ENCODE measurements around the gene ZNF564.

The ZNF564 gene

GRCh38 chr19:12484011-12484370, 67.3 kb downstream of the ZNF564 start:
- Histone ChIP-seq H3K4me1 (ENCODE audit: control insufficient read depth, low read length) (peaks cover 36% of the 10 kb centered on the region), H3K79me2 (ENCODE audit: control insufficient read depth, low read length) (peaks cover 28% of the 10 kb centered on the region), H3K9me3 (ENCODE audit: control insufficient read depth, insufficient read depth, low read length) (no peaks in the 10 kb centered on the region), H3K4me2 (ENCODE audit: low read length) (peak overlapping the region; percentile 94), H3K4me3 (ENCODE audit: low read length) (peak overlapping the region; percentile 88), H3F3A (ENCODE audit: control insufficient read depth, insufficient read depth) (peaks cover 6% of the 10 kb centered on the region; the same call in 1 of the 2 replicates), H3K9me2 (replicated peaks; ENCODE audit: control insufficient read depth, low read length) (no peaks in the 10 kb centered on the region), H3K27ac (ENCODE audit: low read depth, low read length) (no peak overlapping the region), H3K36me3 (ENCODE audit: control insufficient read depth, low read length) (no peaks in the 10 kb centered on the region), H4K20me1 (ENCODE audit: control insufficient read depth, insufficient read depth, low read depth, low read length) (no peaks in the 10 kb centered on the region), H3K27me3 (ENCODE audit: control insufficient read depth, low read length) (no peaks in the 10 kb centered on the region)
- TF ChIP-seq, protein P1, sequence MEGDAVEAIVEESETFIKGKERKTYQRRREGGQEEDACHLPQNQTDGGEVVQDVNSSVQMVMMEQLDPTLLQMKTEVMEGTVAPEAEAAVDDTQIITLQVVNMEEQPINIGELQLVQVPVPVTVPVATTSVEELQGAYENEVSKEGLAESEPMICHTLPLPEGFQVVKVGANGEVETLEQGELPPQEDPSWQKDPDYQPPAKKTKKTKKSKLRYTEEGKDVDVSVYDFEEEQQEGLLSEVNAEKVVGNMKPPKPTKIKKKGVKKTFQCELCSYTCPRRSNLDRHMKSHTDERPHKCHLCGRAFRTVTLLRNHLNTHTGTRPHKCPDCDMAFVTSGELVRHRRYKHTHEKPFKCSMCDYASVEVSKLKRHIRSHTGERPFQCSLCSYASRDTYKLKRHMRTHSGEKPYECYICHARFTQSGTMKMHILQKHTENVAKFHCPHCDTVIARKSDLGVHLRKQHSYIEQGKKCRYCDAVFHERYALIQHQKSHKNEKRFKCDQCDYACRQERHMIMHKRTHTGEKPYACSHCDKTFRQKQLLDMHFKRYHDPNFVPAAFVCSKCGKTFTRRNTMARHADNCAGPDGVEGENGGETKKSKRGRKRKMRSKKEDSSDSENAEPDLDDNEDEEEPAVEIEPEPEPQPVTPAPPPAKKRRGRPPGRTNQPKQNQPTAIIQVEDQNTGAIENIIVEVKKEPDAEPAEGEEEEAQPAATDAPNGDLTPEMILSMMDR (IDR thresholded peaks at IDR 0.05; ENCODE audit: low read depth, low read length, poor library complexity, severe bottlenecking): no peak
- TF ChIP-seq EZH2phosphoT487 (IDR thresholded peaks at IDR 0.05; ENCODE audit: borderline replicate concordance, low read length): no peak

DNA sequence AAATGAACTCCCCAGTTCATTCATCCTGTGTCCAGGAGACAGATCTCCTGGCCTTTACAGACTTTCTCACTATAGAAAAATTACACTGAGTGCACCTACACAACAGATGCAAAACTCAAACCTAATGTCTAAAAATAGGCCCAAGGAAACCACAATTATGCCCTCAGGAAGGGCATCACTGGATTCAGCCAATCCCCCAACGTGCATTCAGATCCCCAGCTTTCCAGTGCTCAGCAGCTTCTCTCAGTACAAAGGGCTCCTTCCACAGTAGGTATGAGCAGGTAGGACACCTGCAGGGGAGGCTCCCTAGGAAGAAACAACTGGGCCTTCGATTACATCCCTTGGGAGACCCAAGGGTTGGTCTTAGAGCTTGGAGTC, 68.8 kb downstream of the ZNF564 start:
- Histone ChIP-seq H3K4me3 (ENCODE audit: low read length) (peak overlapping the region; percentile 38), H3F3A (ENCODE audit: control insufficient read depth, insufficient read depth) (peaks cover 6% of the 10 kb centered on the region; the same call in 1 of the 2 replicates)

DNA sequence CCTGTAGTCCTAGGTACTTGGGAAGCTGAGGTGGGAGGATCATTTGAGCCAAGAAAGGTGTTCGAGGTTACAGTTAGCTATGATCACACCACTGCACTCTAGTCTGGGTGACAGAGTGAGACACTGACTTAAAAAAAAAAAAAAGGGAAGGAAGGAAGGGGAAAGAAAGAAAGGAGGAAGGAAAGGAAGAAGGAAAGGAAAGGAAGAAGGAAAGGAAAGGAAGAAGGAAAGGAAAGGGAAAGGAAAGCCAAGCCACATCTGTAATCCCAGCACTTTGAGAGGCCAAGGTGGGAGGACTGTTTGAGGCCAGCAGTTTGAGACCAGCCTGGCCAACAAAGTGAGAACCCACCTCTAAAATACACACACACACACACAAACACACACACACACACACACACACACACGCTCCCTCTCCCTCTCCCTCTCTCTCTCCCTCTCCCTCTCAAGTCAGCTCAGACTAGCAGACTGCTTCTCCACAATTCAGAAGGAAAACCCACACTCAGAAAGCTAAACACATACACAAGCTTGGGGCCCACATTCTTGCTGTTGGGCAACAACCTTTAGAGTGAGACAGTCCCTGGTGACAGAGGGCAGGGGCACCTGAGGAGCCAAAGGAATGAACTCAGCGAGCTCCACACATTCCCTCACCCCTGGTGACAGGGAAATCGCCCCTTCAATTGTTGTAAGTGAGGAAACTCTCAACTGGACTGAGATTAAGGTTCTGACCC, 69.3 kb downstream of the ZNF564 start:
- H3K27me3 ChIP-seq (ENCODE audit: control insufficient read depth, low read length): no peaks in the 10 kb centered on the region
- H3K36me3 ChIP-seq (ENCODE audit: control insufficient read depth, low read length): no peaks in the 10 kb centered on the region
- peak overlapping the region; percentile 38 for H3K4me3 ChIP-seq (ENCODE audit: low read length)
- H3K4me1 ChIP-seq (ENCODE audit: control insufficient read depth, low read length): peaks cover 45% of the 10 kb centered on the region
- peaks cover 39% of the 10 kb centered on the region for H3K79me2 ChIP-seq (ENCODE audit: control insufficient read depth, low read length)
- no peaks in the 10 kb centered on the region for H3K9me2 ChIP-seq (replicated peaks; ENCODE audit: control insufficient read depth, low read length)
- no peaks in the 10 kb centered on the region for H4K20me1 ChIP-seq (ENCODE audit: control insufficient read depth, insufficient read depth, low read depth, low read length)
- TF ChIP-seq, protein P1 (IDR thresholded peaks at IDR 0.05; ENCODE audit: low read depth, low read length, poor library complexity, severe bottlenecking): no peak
- no peak for TF ChIP-seq EZH2phosphoT487 (IDR thresholded peaks at IDR 0.05; ENCODE audit: borderline replicate concordance, low read length)
- H3K27ac ChIP-seq (ENCODE audit: low read depth, low read length): no peak overlapping the region
- peak overlapping the region; percentile 51 for H3K4me2 ChIP-seq (ENCODE audit: low read length)
- peaks cover 6% of the 10 kb centered on the region; the same call in 1 of the 2 replicates for H3F3A ChIP-seq (ENCODE audit: control insufficient read depth, insufficient read depth)
- H3K9me3 ChIP-seq (ENCODE audit: control insufficient read depth, insufficient read depth, low read length): no peaks in the 10 kb centered on the region

More for the DNA sequence above, 68.8 kb downstream of the ZNF564 start:
- Histone ChIP-seq H3K79me2 (ENCODE audit: control insufficient read depth, low read length) (peaks cover 38% of the 10 kb centered on the region), H3K36me3 (ENCODE audit: control insufficient read depth, low read length) (no peaks in the 10 kb centered on the region), H3K9me2 (replicated peaks; ENCODE audit: control insufficient read depth, low read length) (no peaks in the 10 kb centered on the region), H3K4me1 (ENCODE audit: control insufficient read depth, low read length) (peaks cover 45% of the 10 kb centered on the region), H3K27me3 (ENCODE audit: control insufficient read depth, low read length) (no peaks in the 10 kb centered on the region), H3K9me3 (ENCODE audit: control insufficient read depth, insufficient read depth, low read length) (no peaks in the 10 kb centered on the region), H3K27ac (ENCODE audit: low read depth, low read length) (no peak overlapping the region), H4K20me1 (ENCODE audit: control insufficient read depth, insufficient read depth, low read depth, low read length) (no peaks in the 10 kb centered on the region), H3K4me2 (ENCODE audit: low read length) (peak overlapping the region; percentile 51)
- no peak for TF ChIP-seq EZH2phosphoT487 (IDR thresholded peaks at IDR 0.05; ENCODE audit: borderline replicate concordance, low read length)
- TF ChIP-seq, protein P1 (IDR thresholded peaks at IDR 0.05; ENCODE audit: low read depth, low read length, poor library complexity, severe bottlenecking): no peak

Measured in DOHH2 (cell line).